ENCODE measurements around the gene CISD3.

DNA sequence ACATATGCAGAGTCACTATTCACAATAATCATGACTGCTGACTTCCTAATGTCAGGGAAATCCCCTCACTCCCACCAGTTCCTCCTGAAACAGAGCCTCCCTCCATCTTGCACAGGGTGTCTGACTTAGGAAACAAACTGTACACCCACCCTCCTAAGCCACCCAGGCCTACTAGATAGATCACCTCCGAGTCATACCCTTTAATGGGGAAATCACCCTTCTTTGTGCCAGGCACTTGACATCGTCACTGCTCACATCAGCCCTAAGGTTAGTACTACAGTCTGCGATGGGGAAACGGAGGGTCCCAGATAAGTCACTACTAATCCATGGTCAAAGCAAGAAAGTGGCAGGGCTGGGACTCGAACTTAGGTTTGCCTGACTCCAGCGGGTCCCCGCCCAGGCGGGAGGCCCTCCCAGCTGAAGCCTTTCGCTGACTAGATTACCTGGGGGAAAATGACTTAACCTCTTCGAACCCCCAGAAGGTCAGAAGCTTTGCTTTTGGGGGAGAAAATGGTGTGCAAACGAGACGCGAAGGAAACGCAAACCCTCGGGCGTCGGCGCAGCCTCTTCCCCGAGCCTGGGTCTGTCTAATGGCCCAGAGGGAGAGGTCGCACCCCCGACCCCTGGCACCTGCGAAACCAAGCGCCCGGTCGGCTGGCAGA is 28.5 kb upstream of the CISD3 start:
- no peak for TF ChIP-seq EZH2phosphoT487 (IDR thresholded peaks at IDR 0.05; ENCODE audit: borderline replicate concordance)
- TF ChIP-seq, protein P1, sequence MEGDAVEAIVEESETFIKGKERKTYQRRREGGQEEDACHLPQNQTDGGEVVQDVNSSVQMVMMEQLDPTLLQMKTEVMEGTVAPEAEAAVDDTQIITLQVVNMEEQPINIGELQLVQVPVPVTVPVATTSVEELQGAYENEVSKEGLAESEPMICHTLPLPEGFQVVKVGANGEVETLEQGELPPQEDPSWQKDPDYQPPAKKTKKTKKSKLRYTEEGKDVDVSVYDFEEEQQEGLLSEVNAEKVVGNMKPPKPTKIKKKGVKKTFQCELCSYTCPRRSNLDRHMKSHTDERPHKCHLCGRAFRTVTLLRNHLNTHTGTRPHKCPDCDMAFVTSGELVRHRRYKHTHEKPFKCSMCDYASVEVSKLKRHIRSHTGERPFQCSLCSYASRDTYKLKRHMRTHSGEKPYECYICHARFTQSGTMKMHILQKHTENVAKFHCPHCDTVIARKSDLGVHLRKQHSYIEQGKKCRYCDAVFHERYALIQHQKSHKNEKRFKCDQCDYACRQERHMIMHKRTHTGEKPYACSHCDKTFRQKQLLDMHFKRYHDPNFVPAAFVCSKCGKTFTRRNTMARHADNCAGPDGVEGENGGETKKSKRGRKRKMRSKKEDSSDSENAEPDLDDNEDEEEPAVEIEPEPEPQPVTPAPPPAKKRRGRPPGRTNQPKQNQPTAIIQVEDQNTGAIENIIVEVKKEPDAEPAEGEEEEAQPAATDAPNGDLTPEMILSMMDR (conservative IDR thresholded peaks at IDR 0.05; ENCODE audit: low read length), result no peak

Measured in Loucy (cell line).